GM12892 (cell line): Measurements from ENCODE around the gene VWF.

ENCODE experiments used
- DNase-seq: peaks from one replicate; pipeline ENCODE4 v3.0.0; 2011; ENCODE audit not compliant: insufficient read length
- FAIRE-seq: peaks from 2 replicates; lab custom pipeline; 2011; peaks lifted over from hg19 to GRCh38; lab: Jason Lieb, UNC
- POLR2A ChIP-seq: IDR thresholded peaks from 2 replicates; pipeline ENCODE4 v1.6.1; 2011; ENCODE audit warnings: low read depth, low read length, control low read depth
- POLR2AphosphoS5 ChIP-seq: IDR thresholded peaks from 2 replicates; pipeline ENCODE4 v1.6.1; 2011; ENCODE audit warnings: low read depth, low read length, control low read depth
- TAF1 ChIP-seq: IDR thresholded peaks from 2 replicates; pipeline ENCODE4 v1.6.1; 2011; ENCODE audit warnings: low read depth, mild to moderate bottlenecking, control low read depth, low read length, borderline replicate concordance

The VWF gene

DNA sequence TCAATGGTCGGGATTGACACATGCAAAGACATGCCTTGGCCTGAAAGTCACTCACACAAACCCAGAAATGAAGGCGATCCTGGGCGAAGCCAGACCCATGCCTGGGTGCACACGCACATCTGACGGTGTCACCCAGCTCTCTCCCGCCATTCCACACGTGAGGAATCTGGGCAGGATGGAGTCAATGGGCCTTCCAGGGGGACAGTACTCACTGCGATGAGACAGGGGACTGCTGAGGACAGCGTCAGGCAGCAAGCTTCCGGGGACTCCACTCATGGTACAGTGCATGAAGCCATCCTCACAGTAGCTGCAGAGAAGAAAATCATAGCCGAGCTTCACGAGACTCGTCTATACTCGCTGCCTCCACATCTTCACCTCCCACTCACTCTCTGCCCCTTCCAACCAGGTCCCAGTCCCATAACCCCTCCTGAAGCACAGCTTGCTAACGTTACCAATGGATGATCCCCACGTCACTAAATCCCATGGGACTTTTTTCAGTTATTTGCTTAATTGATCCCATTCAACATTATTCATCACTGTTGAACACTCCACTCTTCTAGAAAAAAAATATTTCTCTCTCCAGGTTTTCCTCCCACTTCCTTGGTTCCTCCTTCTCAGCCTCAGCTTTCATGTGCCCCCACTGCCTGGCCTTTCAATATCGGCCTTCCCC lies 77.8 kb downstream of the VWF start:
- TF ChIP-seq POLR2A (no peak), POLR2AphosphoS5 (no peak), TAF1 (no peak)
- DNase-seq, result no peak
- no peak for FAIRE-seq

- no peak for TF ChIP-seq POLR2A
- no peak for TF ChIP-seq POLR2AphosphoS5
- TF ChIP-seq TAF1, result no peak
- DNase-seq (no peak), FAIRE-seq (no peak)
Observed at GRCh38 chr12:6045438-6045837, 79.0 kb downstream of the VWF start.

- DNase-seq, result no peak
- no peak for FAIRE-seq
- TF ChIP-seq TAF1 (no peak), POLR2AphosphoS5 (no peak), POLR2A (no peak)
Observed at GRCh38 chr12:6044082-6044481, 80.4 kb downstream of the VWF start.

- TF ChIP-seq TAF1, result no peak
- TF ChIP-seq POLR2AphosphoS5, result no peak
- no peak for TF ChIP-seq POLR2A
- FAIRE-seq (no peak), DNase-seq (no peak)
Observed at GRCh38 chr12:6042446-6042845, 82.0 kb downstream of the VWF start.

DNA sequence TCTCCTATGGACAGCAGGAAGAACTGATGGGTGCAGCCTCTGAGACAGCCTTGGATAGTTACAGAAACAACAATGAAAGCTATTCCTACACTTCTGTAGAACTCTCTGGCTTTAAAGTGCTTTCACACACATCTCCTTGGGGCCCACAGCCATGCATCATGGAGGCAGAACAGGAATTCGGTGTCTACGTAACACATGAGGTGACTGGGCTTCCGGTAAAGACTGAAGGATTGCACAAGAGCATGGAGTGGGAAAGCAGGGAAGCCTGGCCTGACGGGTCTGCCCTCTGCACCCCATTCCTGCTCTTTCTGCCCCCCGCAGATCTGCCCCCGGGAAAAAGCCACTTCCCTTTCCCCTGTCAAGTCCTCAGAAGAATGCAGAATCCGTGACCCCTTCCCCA lies 82.6 kb downstream of the VWF start:
- DNase-seq, result no peak
- TF ChIP-seq TAF1, result no peak
- TF ChIP-seq POLR2A, result no peak
- TF ChIP-seq POLR2AphosphoS5, result no peak
- no peak for FAIRE-seq

DNA sequence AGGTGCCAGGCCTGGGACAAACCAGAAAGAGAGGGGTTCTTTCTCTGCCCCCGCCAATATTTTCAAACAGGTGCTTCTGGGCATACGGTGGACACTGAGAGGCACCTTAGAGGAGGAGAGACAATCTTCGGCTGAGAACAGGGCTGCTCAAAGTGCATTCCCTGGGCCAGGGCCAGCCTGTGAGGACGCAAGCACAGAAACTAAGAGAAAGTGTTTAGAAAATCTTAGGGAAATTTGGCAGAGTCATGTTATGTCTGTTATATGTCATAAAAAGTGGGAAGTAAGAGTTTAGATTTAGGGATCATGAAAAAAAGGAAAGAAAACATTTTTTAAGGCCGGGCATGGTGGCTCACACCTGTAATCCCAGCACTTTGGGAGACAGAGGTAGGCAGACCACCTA lies 83.7 kb downstream of the VWF start:
- DNase-seq (no peak), FAIRE-seq (no peak)
- TF ChIP-seq TAF1, result no peak
- no peak for TF ChIP-seq POLR2A
- no peak for TF ChIP-seq POLR2AphosphoS5

- TF ChIP-seq TAF1 (no peak), POLR2AphosphoS5 (no peak), POLR2A (no peak)
- FAIRE-seq (peak; percentile 74), DNase-seq (peak; percentile 43)
Observed at GRCh38 chr12:6039894-6040601, 84.4 kb downstream of the VWF start.

DNA sequence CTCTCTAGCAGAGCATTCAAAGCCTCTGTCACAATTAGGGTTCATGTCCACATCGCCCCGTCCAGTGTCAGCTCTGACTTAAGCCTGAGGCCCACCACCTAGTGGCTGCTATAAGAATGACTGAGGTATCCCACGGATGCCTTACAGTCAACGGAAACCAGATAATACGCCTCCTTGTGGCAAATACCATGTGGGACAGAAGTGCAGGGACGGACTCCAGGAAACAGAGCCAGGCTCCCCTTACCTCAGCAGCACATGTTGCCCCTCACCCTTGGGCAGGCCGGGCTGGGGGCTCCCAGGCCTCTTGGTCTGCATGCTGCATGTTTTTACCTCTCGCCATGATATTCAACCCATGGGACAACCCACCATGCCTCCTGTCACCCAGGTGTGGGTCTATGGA lies 86.3 kb downstream of the VWF start:
- DNase-seq, result no peak
- peak; percentile 27 for FAIRE-seq
- TF ChIP-seq POLR2A (no peak), POLR2AphosphoS5 (no peak), TAF1 (no peak)

DNA sequence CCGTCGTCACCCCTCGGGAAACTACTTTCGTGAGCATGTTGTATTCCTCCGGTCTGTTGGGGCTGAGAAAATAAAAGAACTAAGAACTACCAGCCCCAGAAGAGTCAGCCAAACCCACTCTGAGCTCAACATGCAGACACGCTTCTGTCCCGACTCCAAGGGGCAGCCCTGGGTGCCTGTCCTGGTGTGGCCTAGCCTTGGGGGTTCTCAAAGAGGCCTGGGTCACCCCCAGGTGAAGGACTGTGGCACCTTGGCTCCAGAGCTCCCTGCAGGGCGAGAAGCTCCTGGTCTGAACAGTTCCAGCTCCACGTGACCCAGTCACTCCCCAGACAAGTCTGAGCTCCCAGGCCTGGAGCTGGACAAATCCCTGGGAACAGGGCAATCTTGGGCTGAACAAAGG lies 87.0 kb downstream of the VWF start:
- DNase-seq (no peak), FAIRE-seq (no peak)
- no peak for TF ChIP-seq POLR2AphosphoS5
- TF ChIP-seq POLR2A, result no peak
- no peak for TF ChIP-seq TAF1

DNA sequence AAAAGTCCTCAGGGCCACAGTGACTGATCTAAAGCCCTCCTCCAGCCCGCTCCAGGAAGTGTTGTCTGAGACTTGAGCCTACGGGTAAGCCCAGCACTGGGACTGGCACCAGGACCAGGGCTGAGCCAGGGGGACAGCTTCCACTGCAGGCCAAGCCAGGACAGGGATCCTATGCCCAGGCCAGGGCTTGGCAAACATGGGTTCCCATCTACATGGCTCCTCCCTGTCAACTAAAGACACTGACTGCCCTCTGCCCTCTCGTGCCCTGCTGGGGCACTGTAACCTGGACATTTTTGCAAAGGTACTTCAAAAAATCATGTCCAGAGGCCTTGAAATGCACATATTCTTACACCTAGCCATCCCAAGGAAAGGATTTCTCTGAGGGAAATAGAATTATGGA lies 88.0 kb downstream of the VWF start:
- FAIRE-seq (no peak), DNase-seq (no peak)
- TF ChIP-seq TAF1 (no peak), POLR2A (no peak), POLR2AphosphoS5 (no peak)

DNA sequence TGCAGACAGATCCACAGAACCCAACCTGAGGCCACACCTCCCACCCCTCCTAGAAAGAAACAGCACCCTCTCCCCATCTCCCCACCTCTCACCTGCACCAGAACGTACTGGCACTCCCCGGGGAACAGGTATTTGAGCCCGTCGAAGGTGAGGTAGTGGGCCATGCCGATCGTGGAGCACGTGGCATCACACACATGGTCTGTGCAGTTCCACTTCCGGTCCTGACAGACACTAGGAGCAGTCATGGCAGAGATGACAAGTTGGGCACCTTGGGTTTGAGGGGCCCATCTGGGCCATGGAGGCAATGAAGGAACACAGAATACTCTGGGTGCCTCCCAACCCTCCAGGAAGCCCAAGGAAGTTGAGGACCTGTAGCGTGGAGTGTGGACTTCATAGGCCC lies 89.9 kb downstream of the VWF start:
- TF ChIP-seq POLR2AphosphoS5 (no peak), POLR2A (no peak), TAF1 (no peak)
- no peak for DNase-seq
- no peak for FAIRE-seq

DNA sequence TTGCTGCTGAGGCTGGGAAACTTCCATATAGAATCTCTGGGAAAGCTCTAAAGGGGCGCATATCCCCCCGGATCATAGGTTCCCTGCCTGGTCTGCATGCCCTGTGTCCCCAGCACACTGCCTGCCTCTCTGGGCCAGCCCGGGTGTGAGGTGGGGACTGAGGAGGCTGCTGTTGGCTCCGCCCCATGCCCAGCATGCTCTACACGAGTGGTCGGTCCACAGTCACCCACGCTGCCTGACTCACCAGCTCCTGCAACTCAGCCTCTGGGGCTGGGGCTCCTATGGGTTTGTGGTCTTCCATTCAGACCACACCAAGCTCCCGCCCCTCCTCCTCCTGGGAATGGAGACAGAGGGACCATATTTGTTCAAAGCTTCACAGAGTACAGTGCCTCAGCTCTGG lies 90.9 kb downstream of the VWF start:
- FAIRE-seq, result no peak
- TF ChIP-seq POLR2AphosphoS5 (no peak), POLR2A (no peak), TAF1 (no peak)

More for the DNA sequence above, 90.9 kb downstream of the VWF start:
- no peak for DNase-seq
